GM06990 (cell line): ENCODE measurements around the gene SEC14L5.

Experiments
- DNase-seq: peaks from one replicate; pipeline ENCODE4 v3.0.0-alpha.2; 2011; ENCODE audit not compliant: insufficient read length; ENCODE audit errors: extremely low read depth
- H3K27me3 ChIP-seq: replicated peaks from 2 replicates; pipeline ENCODE4 v1.6.0; 2011; ENCODE audit warnings: low read length; ENCODE audit not compliant: control insufficient read depth, insufficient read depth
- H3K36me3 ChIP-seq: 2 replicates; pipeline ENCODE4 v1.5.1; 2011; ENCODE audit warnings: low read length; ENCODE audit not compliant: control insufficient read depth, insufficient read depth
- H3K4me3 ChIP-seq: replicated peaks from 2 replicates; pipeline ENCODE4 v1.5.1; 2011; ENCODE audit warnings: low read depth, mild to moderate bottlenecking, control low read depth, low read length
- TF ChIP-seq, protein P1 (sequence below): IDR thresholded peaks from 2 replicates; pipeline ENCODE4 v1.5.1; 2011; ENCODE audit warnings: low read length, control low read depth, mild to moderate bottlenecking, inconsistent platforms; ENCODE audit not compliant: insufficient read depth, poor library complexity, severe bottlenecking

Gene SEC14L5

GRCh38 chr16:5015351-5015750, 57.2 kb downstream of the SEC14L5 start:
- no peak for DNase-seq
- TF ChIP-seq, protein P1, sequence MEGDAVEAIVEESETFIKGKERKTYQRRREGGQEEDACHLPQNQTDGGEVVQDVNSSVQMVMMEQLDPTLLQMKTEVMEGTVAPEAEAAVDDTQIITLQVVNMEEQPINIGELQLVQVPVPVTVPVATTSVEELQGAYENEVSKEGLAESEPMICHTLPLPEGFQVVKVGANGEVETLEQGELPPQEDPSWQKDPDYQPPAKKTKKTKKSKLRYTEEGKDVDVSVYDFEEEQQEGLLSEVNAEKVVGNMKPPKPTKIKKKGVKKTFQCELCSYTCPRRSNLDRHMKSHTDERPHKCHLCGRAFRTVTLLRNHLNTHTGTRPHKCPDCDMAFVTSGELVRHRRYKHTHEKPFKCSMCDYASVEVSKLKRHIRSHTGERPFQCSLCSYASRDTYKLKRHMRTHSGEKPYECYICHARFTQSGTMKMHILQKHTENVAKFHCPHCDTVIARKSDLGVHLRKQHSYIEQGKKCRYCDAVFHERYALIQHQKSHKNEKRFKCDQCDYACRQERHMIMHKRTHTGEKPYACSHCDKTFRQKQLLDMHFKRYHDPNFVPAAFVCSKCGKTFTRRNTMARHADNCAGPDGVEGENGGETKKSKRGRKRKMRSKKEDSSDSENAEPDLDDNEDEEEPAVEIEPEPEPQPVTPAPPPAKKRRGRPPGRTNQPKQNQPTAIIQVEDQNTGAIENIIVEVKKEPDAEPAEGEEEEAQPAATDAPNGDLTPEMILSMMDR: no peak
- Histone ChIP-seq H3K27me3 (no peaks in the 10 kb centered on the region; the same call in 1 of the 2 replicates), H3K4me3 (no peak overlapping the region), H3K36me3 (no peaks in the 10 kb centered on the region)

GRCh38 chr16:5015887-5016286, 57.8 kb downstream of the SEC14L5 start:
- Histone ChIP-seq H3K27me3 (no peaks in the 10 kb centered on the region; the same call in 1 of the 2 replicates), H3K4me3 (no peak overlapping the region), H3K36me3 (no peaks in the 10 kb centered on the region)
- TF ChIP-seq, protein P1: no peak
- DNase-seq: no peak

DNA sequence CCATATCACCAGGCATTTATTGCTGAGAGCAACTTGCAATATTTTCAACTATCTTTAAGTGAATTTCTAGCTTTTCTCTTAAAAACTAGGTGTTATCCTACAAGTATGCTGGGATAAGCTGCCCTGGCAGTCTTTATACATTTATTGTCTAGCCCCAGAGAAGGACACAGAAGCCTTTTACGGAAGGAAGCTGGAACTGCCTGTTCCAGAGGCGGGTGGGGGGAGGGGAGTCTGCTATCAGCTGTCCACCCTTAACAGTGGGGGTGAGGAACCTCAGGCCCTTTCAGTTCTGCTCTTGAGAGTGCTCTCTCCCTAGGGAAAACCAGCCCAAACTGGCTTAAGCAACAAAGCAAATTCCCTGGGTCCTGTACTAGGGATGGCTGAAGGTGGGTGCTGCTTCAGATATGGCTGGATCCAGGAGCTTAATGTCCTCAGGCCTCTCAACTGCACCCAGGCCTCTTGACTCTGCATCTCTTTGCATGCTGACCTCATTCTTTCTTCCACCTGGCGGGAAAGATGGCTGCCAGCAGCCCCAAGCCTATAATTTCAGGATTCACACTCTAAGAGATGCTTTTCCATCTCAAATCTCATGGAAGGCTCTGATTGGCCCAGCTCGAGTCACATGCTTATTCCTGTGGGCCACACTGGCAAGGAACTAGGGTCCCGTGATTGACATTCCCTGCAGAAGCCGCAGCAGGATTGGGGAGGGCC, 59.0 kb downstream of the SEC14L5 start:
- DNase-seq: no peak
- H3K27me3 ChIP-seq: no peaks in the 10 kb centered on the region; the same call in 1 of the 2 replicates
- TF ChIP-seq, protein P1: no peak
- no peaks in the 10 kb centered on the region for H3K36me3 ChIP-seq
- no peak overlapping the region for H3K4me3 ChIP-seq

GRCh38 chr16:5017678-5017969, 59.5 kb downstream of the SEC14L5 start:
- TF ChIP-seq, protein P1: no peak
- DNase-seq: no peak
- H3K4me3 ChIP-seq: no peak overlapping the region
- H3K27me3 ChIP-seq: no peaks in the 10 kb centered on the region; the same call in 1 of the 2 replicates
- H3K36me3 ChIP-seq: no peaks in the 10 kb centered on the region

- TF ChIP-seq, protein P1: no peak
- Histone ChIP-seq H3K36me3 (no peaks in the 10 kb centered on the region), H3K27me3 (no peaks in the 10 kb centered on the region; the same call in 1 of the 2 replicates), H3K4me3 (no peak overlapping the region)
- no peak for DNase-seq
These were observed 60.7 kb downstream of the SEC14L5 start for GRCh38 chr16:5018793-5019192.

DNA sequence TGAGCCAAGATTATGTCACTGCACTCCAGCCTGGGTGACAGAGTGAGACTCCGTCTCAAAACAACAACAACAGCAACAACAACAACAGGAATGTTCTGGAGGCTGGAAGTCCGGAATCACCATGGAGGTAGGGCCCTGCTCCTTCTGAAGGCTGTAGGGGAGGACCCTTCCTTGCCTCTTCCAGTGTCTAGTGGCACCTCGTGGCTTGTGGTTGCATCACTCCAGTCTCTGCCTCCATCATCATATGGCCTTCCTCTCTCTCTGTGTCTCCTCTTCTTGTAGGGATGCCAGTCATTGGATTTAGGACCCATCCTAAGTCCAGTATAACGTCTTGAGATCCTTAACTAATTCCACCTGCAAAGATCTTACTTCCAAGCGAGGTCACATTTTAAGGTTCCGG, 61.6 kb downstream of the SEC14L5 start:
- no peak overlapping the region for H3K4me3 ChIP-seq
- TF ChIP-seq, protein P1: no peak
- no peak for DNase-seq
- no peaks in the 10 kb centered on the region; the same call in 1 of the 2 replicates for H3K27me3 ChIP-seq
- H3K36me3 ChIP-seq: no peaks in the 10 kb centered on the region
